ENCODE measurements around the gene P2RY8.
A peak's percentile ranks its signal among the peaks of the same experiment; 100 is the strongest.
"Not testable (repeated sequence)": the region's sequence is repeated elsewhere in the genome, so short reads cannot be mapped to it uniquely, and the experiment has no call there.

Gene P2RY8

DNA sequence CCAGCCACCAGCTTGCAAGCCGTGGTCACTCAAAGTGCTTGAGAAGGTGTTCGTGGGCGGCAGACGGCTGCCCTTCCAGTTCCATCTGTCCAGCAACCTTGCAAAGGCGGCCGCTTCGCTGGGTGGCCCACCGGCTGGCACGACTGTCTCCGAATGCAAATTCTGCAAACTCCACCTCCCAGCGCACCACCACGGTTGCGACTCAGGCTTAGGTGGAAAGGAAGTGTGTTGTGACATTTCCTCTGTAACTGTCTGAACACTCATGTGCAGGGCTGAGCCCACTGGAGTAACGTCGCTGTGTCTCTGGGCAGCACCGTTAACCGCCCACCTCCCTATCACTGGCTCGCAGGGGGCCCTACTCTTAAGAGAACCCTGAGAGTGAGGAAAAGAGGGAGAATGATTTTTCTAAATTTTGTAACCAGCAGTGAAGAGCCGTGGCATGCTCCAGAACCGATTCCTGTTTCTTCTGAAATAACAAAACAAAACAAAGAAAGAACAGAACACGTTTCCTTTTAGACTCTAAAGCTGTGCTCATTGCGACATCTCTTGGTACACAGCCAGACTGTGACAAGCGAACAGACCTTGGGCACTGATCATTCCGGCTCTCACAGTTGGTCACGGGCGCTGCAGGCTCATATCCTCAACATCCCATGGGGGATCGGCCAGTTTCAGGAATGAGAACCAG is at the start of gene P2RY8:
TSS of gene P2RY8 (minus strand) at position 155 of the 685 bp plus-strand sequence. CDS start 70,627 bp downstream, outside the sequence.
- in situ Hi-C loops (cut with MboI; ENCODE audit: low pct_unique_long_range_greater_than_20kb, low sequenced_read_pairs): no loop called here
- peak; percentile 98 for DNase-seq

GRCh38 chrX:1584237-1585011 is 47.4 kb upstream of the P2RY8 start:
- in situ Hi-C loops (cut with MboI; ENCODE audit: low pct_unique_long_range_greater_than_20kb, low sequenced_read_pairs): no loop called here
- DNase-seq: no peak

GRCh38 chrX:1582686-1583437 is 45.9 kb upstream of the P2RY8 start:
- peak; percentile 92 for DNase-seq
- in situ Hi-C loops (cut with MboI; ENCODE audit: low pct_unique_long_range_greater_than_20kb, low sequenced_read_pairs): no loop called here

GRCh38 chrX:1581132-1581531 is 44.1 kb upstream of the P2RY8 start:
- DNase-seq: peak; percentile 99
- in situ Hi-C loops (cut with MboI; ENCODE audit: low pct_unique_long_range_greater_than_20kb, low sequenced_read_pairs): no loop called here

- in situ Hi-C loops (cut with MboI; ENCODE audit: low pct_unique_long_range_greater_than_20kb, low sequenced_read_pairs): no loop called here
- no peak for DNase-seq
These were observed 41.7 kb upstream of the P2RY8 start for GRCh38 chrX:1578511-1579173.

DNA sequence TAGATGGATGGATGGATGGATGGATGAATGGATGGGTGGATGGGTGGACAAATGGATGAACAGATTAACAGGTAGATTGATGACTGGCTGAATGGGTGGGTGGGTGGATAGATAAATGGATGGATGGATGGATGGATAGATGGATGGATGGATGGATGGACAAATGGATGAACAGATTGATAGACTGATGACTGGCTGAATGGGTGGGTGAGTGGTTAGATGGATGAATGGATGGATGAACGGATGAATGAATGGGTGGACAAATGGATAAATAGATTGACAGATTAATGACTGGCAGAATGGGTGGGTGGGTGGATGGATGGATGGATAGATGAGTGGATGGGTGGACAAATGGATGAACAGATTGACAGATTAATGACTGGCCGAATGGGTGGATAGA is 40.9 kb upstream of the P2RY8 start:
- in situ Hi-C loops (cut with MboI; ENCODE audit: low pct_unique_long_range_greater_than_20kb, low sequenced_read_pairs): no loop called here
- DNase-seq: no peak

- peak; percentile 70 for DNase-seq
- in situ Hi-C loops (cut with MboI; ENCODE audit: low pct_unique_long_range_greater_than_20kb, low sequenced_read_pairs): no loop called here
These were observed 39.4 kb upstream of the P2RY8 start for GRCh38 chrX:1576201-1576992.

DNA sequence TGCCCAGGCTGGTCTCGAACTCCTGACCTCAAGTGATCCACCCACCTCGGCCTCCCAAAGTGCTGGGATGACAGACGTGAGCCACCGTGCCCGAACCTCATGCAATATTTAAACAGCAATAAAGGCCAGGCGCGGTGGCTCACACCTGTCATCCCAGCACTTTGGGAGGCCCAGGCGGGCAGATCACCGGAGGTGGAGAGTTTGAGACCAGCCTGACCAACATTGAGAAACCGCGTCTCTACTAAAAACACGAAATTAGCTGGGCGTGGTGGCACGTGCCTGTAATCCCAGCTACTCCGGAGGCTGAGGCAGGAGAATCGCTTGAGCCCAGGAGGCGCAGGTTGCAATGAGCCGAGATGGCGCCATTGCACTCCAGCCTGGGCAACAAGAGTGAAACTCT is 37.2 kb upstream of the P2RY8 start:
- in situ Hi-C loops (cut with MboI; ENCODE audit: low pct_unique_long_range_greater_than_20kb, low sequenced_read_pairs); DNase-seq: not testable (repeated sequence)

- in situ Hi-C loops (cut with MboI; ENCODE audit: low pct_unique_long_range_greater_than_20kb, low sequenced_read_pairs): no loop called here
- peak; percentile 92 for DNase-seq
These were observed 28.0 kb upstream of the P2RY8 start for GRCh38 chrX:1564750-1565683.

GRCh38 chrX:1564077-1564476 is 27.1 kb upstream of the P2RY8 start:
- in situ Hi-C loops (cut with MboI; ENCODE audit: low pct_unique_long_range_greater_than_20kb, low sequenced_read_pairs); DNase-seq: not testable (repeated sequence)

DNA sequence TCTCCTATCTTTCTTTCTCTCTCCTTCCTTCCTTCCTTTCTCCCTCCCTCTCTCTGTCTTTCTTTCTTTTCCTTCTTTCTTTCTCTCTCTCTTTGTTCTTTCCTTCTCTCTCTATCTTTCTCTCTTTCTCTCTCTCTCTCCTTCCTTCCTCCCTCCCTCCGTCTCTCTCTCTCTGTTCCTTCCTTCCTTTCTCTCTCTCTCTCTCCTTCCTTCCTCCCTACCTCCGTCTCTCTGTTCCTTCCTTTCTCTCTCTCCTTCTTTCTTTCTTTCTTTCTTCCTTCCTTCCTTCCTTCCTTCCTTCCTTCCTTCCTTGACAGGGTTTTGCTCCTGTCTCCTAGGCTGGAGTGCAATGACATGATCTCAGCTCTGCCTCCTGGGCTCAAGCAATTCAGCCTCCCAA is 24.2 kb upstream of the P2RY8 start:
- in situ Hi-C loops (cut with MboI; ENCODE audit: low pct_unique_long_range_greater_than_20kb, low sequenced_read_pairs): no loop called here
- no peak for DNase-seq

DNA sequence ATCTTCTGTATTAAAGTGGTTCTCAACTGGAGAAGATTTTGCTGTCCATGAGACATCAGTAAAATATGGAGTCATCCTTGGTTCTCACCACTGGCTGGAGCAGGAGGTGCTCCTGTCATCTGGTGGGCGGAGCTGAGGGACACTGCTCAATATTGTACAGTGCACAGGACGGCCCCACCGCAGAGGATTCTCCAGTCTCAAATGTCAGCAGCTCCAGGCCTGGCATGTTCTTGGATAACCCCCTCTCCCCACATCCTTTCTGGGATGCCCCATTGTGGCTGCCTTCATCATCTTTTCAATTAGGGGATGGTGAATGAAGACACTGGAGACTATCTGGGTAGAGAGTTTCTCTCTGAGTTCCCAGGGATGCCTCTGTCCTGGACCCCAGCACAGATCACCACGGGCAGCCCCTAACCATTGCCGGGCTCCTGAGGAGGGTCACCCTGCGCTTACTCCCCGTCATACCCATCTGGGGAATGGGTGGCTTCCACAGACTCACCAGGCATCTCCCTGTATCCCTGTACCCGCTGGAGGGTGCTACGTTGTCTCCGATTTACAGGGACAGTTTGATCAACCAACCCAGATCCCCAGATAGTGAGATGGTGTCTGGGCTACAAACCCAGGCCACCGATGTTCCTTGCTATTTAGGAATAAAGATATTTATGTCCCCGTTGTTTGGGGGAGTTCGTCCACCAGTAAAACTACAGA is 21.9 kb upstream of the P2RY8 start:
- in situ Hi-C loops (cut with MboI; ENCODE audit: low pct_unique_long_range_greater_than_20kb, low sequenced_read_pairs): no loop called here
- DNase-seq: no peak

DNA sequence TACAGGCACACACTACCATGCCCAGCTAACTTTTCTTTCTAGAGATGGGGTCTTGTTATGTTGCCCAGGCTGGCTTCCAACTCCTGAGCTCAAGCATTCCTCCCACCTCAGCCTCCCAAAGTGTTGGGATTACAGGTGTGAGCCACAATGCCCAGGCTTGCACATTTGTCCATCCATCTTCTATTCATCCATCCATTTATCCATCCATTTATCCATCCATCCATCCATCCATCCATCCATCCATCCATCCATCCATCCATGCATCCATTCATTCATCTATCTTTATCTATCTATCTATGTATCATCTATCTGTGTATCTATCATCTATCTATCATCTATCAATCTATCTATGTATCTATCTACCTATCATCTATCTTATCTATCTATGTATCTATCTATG is 20.5 kb upstream of the P2RY8 start:
- in situ Hi-C loops (cut with MboI; ENCODE audit: low pct_unique_long_range_greater_than_20kb, low sequenced_read_pairs); DNase-seq: not testable (repeated sequence)

DNA sequence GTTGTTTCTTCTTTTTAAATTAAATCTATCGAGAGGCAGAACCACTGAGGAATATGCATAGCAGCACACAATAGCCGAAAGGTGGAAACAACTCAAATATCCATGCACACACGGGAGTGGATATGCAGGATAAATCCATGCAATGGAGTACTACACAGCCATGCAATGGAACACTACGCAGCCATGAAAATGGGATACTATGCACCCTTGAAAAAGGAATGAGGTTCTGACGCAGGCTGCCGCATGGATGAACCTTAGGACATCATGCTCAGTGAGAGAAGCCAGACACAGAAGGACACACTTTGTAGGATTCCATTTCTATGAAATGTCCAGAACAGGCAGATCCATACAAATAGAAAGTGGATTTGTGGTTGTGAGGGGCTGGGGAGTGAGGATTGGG is 18.4 kb upstream of the P2RY8 start:
- no peak for DNase-seq
- in situ Hi-C loops (cut with MboI; ENCODE audit: low pct_unique_long_range_greater_than_20kb, low sequenced_read_pairs): no loop called here

DNA sequence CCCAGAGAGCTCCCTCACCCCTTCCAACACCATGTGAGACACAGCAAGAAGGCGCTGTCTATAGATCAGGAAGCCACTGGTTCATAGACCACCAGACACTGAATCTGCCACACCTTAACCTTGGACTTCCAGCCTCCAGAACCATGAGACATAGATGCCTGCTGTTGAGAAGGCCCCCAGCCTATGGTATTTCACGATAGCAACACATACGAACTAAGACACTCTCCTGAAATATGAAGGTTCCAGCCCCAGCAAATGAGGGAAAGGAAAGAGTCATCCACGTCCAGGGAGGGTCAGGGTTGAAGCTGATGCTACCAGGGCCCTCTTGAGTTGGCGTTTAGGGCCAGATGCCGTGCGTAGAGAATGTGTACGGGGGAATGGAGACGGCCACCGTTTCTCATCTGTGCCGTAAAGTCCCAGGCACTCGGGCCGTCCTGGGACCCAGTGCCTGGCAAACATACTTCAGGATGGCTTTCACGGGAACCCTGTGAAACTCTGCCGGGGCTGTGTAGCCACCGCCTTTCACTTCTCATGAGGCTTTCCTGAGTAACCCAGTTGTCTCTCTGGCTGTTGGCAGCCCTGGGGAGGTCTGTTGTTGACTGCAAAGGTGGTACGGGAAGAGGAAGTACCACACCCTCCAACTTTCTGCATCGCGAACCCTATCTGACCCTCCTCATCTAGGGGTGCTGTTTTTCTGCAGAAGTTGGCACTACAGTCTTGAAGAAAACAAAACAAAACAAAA is 17.7 kb upstream of the P2RY8 start:
- in situ Hi-C loops (cut with MboI; ENCODE audit: low pct_unique_long_range_greater_than_20kb, low sequenced_read_pairs): no loop called here
- peak; percentile 49 for DNase-seq

DNA sequence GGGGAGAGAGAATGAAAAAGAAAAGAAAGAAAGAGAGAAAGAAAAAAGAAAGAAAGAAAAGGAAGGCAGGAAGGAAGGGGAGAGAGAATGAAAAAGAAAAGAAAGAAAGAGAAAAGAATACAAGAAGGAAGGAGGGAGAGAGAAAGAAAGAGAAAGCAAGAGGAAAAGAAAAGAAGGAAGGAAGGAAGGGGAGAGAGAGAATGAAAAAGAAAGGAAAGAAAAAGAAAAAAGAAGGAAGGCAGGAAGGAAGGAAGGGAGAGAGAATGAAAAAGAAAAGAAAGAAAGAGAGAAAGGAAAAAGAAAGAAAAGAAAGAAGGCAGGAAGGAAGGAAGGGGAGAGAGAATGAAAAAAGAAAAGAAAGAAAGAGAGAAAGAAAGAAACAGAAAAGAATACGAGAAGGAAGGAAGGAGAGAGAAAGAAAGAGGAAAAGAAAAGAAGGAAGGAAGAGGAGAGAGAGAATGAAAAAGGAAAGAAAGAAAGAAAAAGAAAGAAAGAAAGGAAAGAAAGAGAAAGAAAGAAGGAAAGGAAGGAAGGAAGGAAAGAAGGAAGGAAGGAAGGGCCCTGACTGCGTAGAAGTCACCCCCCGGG is 15.1 kb upstream of the P2RY8 start:
- in situ Hi-C loops (cut with MboI; ENCODE audit: low pct_unique_long_range_greater_than_20kb, low sequenced_read_pairs): no loop called here
- DNase-seq: no peak
